OCI-M2 (cell line): ENCODE results near the gene MSRB3.
"Not testable (repeated sequence)": the region's sequence is repeated elsewhere in the genome, so short reads cannot be mapped to it uniquely, and the experiment has no call there.

Source experiments
- DNase-seq: peaks from one replicate; lab custom pipeline; 2025; ENCODE audit not compliant: unreplicated experiment; lab: John Stamatoyannopoulos, UW

MSRB3 gene

GRCh38 chr12:65450625-65451024, 172.1 kb downstream of the MSRB3 start:
- no peak for DNase-seq

- no peak for DNase-seq
These were observed 175.8 kb downstream of the MSRB3 start for GRCh38 chr12:65454115-65454787.

DNA sequence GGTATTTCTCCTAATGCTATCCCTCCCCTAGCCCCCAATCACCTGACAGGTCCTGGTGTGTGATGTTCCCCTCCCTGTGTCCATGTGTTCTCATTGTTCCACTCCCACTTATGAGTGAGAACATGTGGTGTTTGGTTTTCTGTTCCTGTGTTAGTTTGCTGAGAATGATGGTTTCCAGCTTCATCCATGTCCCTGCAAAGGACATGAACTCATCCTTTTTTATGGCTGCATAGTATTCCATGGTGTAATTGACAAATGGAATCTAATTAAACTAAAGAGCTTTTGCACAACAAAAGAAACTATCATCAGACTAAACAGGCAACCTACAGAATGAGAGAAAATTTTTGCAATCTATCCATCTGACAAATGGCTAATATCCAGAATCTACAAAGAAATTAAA, 178.9 kb downstream of the MSRB3 start:
- not testable (repeated sequence) for DNase-seq

GRCh38 chr12:65458718-65459117, 180.2 kb downstream of the MSRB3 start:
- no peak for DNase-seq

GRCh38 chr12:65459545-65459944, 181.1 kb downstream of the MSRB3 start:
- no peak for DNase-seq

DNA sequence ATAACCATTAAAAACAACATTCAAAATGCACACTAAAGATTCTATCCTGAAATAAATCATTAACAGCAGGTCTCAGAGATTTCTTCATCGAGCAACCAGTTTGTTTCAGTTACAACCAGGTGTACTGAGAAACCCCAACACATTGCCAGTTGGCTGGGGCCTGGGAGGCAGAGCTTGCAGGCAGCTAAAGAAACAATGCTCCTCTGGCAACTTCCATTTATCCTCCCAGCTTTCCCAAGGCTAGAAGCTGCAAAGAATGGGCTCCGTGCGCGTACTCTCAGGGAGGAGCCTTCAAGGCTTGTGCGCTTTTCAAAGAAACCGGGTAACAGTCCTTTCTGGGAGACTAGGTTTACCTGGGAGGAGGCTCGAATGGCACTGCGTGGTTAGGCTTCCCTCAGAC, 181.6 kb downstream of the MSRB3 start:
- no peak for DNase-seq

- DNase-seq = no peak
These were observed 182.5 kb downstream of the MSRB3 start for GRCh38 chr12:65461017-65461416.

- DNase-seq = no peak
These were observed 184.0 kb downstream of the MSRB3 start for GRCh38 chr12:65462484-65462883.

GRCh38 chr12:65463082-65463481, 184.6 kb downstream of the MSRB3 start:
- no peak for DNase-seq

- DNase-seq = no peak
These were observed 185.1 kb downstream of the MSRB3 start for GRCh38 chr12:65463611-65464010.

GRCh38 chr12:65464930-65465329, 186.4 kb downstream of the MSRB3 start:
- no peak for DNase-seq

DNA sequence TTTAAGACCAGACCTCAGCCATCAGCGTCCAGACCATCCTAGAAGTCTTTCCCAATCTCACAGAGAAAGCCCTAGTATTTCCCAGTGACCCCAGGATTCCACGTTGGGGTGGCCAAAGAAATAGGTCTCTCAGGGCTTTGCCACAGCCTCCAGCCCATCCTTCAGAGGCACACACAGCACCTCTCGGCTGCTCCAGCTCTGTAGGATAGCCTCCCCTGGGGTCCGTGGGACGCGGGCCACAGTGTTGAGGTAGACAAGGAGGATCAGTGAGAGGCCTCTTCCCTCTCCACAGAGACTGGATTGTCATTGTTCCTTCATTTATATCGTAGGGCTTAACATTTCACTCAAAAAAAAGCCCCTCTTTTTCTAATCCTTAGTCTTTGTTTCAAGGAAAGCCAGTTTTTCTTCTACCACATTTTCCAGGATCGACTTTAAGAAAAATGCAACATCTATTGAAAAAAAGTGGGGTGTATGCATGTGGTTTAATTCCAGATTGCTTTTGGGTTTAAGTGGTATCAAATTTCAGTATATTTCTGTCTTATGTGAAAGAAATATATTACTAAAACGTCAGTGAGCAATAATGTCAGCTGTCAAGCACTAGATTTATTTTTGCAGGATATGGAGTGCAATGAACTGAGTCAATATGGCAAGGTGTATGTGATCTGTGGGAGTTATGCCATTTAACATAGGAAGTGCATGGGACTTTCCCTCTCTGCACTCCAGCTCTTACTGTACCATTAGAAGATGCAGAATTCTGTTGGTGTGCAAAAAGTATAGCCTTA, 187.5 kb downstream of the MSRB3 start:
- DNase-seq = no peak

DNA sequence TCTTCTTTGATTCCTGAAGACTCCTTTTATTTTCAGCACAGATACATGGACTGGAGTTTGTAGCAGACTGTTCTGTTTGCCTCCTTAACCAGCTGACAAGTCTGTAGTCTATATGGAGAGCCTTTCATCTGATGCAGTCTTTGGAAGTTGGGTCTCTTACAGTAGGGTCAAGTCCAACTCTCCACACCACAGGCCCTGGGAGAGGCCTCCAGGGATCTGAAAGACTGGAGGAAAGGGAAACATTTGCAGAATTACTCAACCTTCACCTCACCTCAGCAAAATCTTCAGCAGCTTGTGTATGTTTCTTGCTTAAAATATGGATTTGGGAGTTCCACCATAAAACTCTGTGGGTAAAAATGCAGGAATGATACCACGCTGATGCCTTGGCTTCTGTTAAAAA, 188.4 kb downstream of the MSRB3 start:
- DNase-seq = no peak

DNA sequence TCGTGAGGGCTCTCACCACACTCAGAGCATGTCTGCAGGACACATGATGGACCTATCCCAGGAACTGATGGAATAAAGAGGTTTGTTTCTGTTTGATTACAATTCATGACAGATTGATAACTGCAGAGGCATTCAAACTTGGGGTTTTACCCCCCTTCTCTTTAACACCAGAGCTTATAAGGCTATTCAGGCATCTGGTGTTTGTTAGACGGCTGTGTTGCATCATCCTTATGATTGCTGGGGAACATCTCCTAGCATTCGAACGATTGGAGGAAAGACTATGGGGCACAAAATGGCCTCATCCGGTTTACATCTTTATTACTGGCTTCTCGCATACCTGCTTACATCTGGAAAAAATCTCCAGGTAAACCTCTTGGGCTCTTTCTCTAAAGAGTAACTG, 191.8 kb downstream of the MSRB3 start:
- no peak for DNase-seq

DNA sequence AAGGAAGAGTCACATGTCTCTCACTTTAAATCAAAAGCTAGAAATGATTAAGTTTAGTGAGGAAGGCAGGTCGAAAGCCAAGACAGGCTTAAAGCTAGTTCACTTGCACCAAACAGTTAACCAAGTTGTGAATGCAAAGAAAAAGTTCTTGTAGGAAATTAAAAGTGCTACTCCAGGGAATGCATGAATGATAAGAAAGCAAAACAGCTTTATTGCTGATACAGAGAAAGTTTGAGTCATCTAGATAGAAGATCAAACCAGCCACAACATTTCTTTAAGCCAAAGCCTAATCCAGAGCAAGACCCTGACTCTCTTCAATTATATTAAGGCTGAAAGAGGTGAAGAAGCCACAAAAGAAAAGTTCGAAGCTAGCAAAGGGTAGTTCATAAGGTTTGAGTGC, 193.6 kb downstream of the MSRB3 start:
- DNase-seq = no peak

DNA sequence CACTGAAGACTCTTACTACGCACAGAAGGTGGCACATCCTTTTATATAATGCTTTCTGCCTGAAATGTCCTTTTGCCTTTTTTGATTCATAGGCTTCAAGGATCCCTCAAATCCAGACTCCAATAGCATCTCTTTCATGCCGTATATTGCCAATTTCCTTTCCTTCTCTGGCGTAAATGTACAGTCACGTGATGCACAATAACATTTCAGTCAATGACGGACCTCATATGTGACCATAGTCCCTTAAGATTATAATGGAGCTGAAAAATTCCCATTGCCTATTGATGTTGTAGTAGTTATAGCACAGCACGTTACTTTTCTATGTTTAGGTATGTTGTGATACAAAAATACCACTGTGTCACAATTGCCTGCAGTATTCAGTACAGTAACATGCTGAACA, 196.3 kb downstream of the MSRB3 start:
- no peak for DNase-seq

- DNase-seq = no peak
These were observed 199.2 kb downstream of the MSRB3 start for GRCh38 chr12:65477721-65478120.

- DNase-seq = not testable (repeated sequence)
These were observed 205.5 kb downstream of the MSRB3 start for GRCh38 chr12:65483891-65484516.

- DNase-seq = no peak
These were observed 209.7 kb downstream of the MSRB3 start for GRCh38 chr12:65488197-65488596.

DNA sequence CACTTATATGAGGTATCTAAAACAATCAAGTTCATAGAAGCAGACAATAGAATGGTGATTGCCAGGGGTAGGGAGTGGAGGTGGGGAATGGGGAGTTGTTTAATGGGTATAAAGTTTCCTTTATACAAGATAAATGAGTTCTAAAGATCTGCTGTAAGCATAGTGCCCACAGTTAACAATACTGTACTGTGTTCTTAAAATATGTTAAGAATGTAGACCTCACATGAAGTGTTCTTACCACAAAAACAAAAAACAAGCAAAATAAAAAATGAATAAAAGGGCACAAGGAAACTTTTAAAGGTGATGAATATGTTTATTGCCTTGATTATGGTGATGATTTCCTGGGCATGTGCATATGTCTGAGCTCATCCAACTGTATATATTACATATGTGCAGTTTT, 211.8 kb downstream of the MSRB3 start:
- DNase-seq = no peak

GRCh38 chr12:65492998-65493912, 214.8 kb downstream of the MSRB3 start:
- no peak for DNase-seq
